Left hindlimb (tissue), 1 donor: ENCODE results near the gene RAB40C.
"Not testable (repeated sequence)": the region's sequence is repeated elsewhere in the genome, so short reads cannot be mapped to it uniquely, and the experiment has no call there.

Experiments
- DNase-seq: peaks from one replicate; pipeline ENCODE4 v3.0.0-alpha.2; 2018

Gene RAB40C

GRCh38 chr16:591231-591630, 1.4 kb downstream of the RAB40C start:
- DNase-seq, result no peak

GRCh38 chr16:591892-592517, 2.1 kb downstream of the RAB40C start:
- no peak for DNase-seq

- no peak for DNase-seq
These were observed 2.8 kb downstream of the RAB40C start for GRCh38 chr16:592518-593306.

GRCh38 chr16:593406-593805, 3.5 kb downstream of the RAB40C start:
- no peak for DNase-seq

- DNase-seq, result no peak
These were observed 3.9 kb downstream of the RAB40C start for GRCh38 chr16:593807-594206.

- no peak for DNase-seq
These were observed 5.2 kb downstream of the RAB40C start for GRCh38 chr16:595094-595528.

GRCh38 chr16:595942-596735, 6.3 kb downstream of the RAB40C start:
- no peak for DNase-seq

- no peak for DNase-seq
These were observed 6.8 kb downstream of the RAB40C start for GRCh38 chr16:596736-597060.

GRCh38 chr16:597655-598054, 7.8 kb downstream of the RAB40C start:
- DNase-seq, result not testable (repeated sequence)

GRCh38 chr16:598823-599739, 9.2 kb downstream of the RAB40C start:
- no peak for DNase-seq

- no peak for DNase-seq
These were observed 10.9 kb downstream of the RAB40C start for GRCh38 chr16:600781-601180.

- DNase-seq, result no peak
These were observed 14.1 kb downstream of the RAB40C start for GRCh38 chr16:603933-604332.

GRCh38 chr16:606656-607307, 16.9 kb downstream of the RAB40C start:
- no peak for DNase-seq

- no peak for DNase-seq
These were observed 18.2 kb downstream of the RAB40C start for GRCh38 chr16:608019-608418.

GRCh38 chr16:609316-609715, 19.4 kb downstream of the RAB40C start:
- no peak for DNase-seq

GRCh38 chr16:609984-610383, 20.1 kb downstream of the RAB40C start:
- DNase-seq, result no peak

- no peak for DNase-seq
These were observed 20.9 kb downstream of the RAB40C start for GRCh38 chr16:610513-611381.

- no peak for DNase-seq
These were observed 25.3 kb downstream of the RAB40C start for GRCh38 chr16:615122-615521.

GRCh38 chr16:616733-617586, 27.1 kb downstream of the RAB40C start:
- no peak for DNase-seq

GRCh38 chr16:617855-618254, 28.0 kb downstream of the RAB40C start:
- no peak for DNase-seq
